ENCODE data around the gene HSP90B1. TPM values are rescaled to one million over a fixed set of nuclear protein-coding genes. Genes with fewer than 3 reads are reported as not detected.

HSP90B1 gene
- total and polyA plus RNA-seq, 9 of the 15 experiments (the other 6 are each of a cell fraction or from before 2014, with no cell fraction given), result 196 to 719 (median 557) TPM

GRCh38 chr12:103969391-103969790 is 39.2 kb downstream of the HSP90B1 start:
- Histone ChIP-seq H3K9me3 (replicated peaks; ENCODE audit: control insufficient read depth, insufficient read depth, low read depth, low read length) (no peaks in the 10 kb centered on the region), H3K36me3 (ENCODE audit: control insufficient read depth, insufficient read depth, low read length) (peaks cover 53% of the 10 kb centered on the region; the same call in 2 of the 3 replicates), H3K9me1 (ENCODE audit: control insufficient read depth, insufficient read depth, low read length) (no peaks in the 10 kb centered on the region), H3K79me2 (ENCODE audit: control insufficient read depth, insufficient read depth, low read length) (peaks cover 100% of the 10 kb centered on the region), H3K9ac (ENCODE audit: insufficient read depth in 1 of 2, low read depth in 2 of 2, low read length in 2 of 2) (no peak overlapping the region), H2AFZ (ENCODE audit: low read depth, low read length) (no peak overlapping the region), H3K4me3 (no peak overlapping the region), H3K4me2 (ENCODE audit: insufficient read depth, low read length) (no peak overlapping the region), H4K20me1 (replicated peaks; ENCODE audit: control insufficient read depth, insufficient read depth, low read length) (no peaks in the 10 kb centered on the region; the same call in 1 of the 2 replicates), H3K27me3 (ENCODE audit: control insufficient read depth in 2 of 2, insufficient read depth in 2 of 2, low read length in 2 of 2) (no peaks in the 10 kb centered on the region), H3K4me1 (replicated peaks in 1 of 2; ENCODE audit: control insufficient read depth in 2 of 2, insufficient read depth in 2 of 2, low read length in 2 of 2) (peaks cover 14 to 23% of the 10 kb centered on the region in 2 experiments; a peak in 4 of 5 replicates), H3K27ac (ENCODE audit: extremely low read depth, low read depth, low read length) (no peak overlapping the region)
- TF ChIP-seq ELK1 (CRISPR knock-in tag; IDR thresholded peaks at IDR 0.05) (no peak), KDM1A (IDR thresholded peaks at IDR 0.05) (peak; percentile 50 to 59; a peak in 3 of 4 replicates)
- intact Hi-C loops (cut with micrococcal nuclease) (no loop called here), in situ Hi-C loops (cut with MboI) (no loop called here)
- BruUV-seq (replicated peaks), result no TSS peak
- ChIA-PET CTCF (ENCODE audit: low intra/inter-chr PET ratio) (no interaction called here), POLR2A (interaction anchor here (0.6 to 1.2 kb wide), 2 partner anchors 10 to 167 kb away, joined by 3 to 4 read pairs; no protein-coding TSS in a partner anchor)
- ATAC-seq (no peak), DNase-seq (ENCODE audit: extremely low read depth in 1 of 4, low spot score in 3 of 4) (no peak), FAIRE-seq (no peak)
- 35% methylated on average over 2 of the region's 2 CpGs for WGBS (ENCODE audit: insufficient coverage, low coverage, missing lambda C conversion rate)

DNA sequence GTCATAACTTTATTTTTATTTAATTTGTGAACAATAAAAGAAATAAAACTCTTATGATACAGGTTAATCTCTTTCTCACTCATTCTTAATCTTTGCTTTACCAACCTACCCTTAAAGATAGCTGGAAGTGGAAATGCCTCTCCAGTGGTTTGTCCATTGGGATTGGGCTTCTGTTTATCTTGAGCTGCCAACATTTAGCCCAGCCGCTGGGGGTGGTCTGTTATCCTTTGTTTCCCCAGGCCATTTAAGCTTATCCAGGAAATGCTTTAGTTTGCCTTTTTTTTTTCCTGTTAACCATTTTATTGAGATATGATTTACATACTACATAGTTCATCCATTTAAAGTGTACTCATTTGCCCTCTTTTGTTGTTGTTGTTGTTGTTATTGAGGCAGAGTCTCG is 43.7 kb downstream of the HSP90B1 start:
- H3K27me3 ChIP-seq (ENCODE audit: control insufficient read depth in 2 of 2, insufficient read depth in 2 of 2, low read length in 2 of 2), result no peaks in the 10 kb centered on the region
- WGBS (ENCODE audit: insufficient coverage, low coverage, missing lambda C conversion rate), result 50% methylated on average over 2 of the region's 2 CpGs
- H3K4me1 ChIP-seq (replicated peaks in 1 of 2; ENCODE audit: control insufficient read depth in 2 of 2, insufficient read depth in 2 of 2, low read length in 2 of 2), result peaks cover 21 to 22% of the 10 kb centered on the region in 2 experiments; a peak in 4 of 5 replicates
- peaks cover 89% of the 10 kb centered on the region for H3K79me2 ChIP-seq (ENCODE audit: control insufficient read depth, insufficient read depth, low read length)
- H3K9me1 ChIP-seq (ENCODE audit: control insufficient read depth, insufficient read depth, low read length), result peaks cover 2% of the 10 kb centered on the region
- H4K20me1 ChIP-seq (replicated peaks; ENCODE audit: control insufficient read depth, insufficient read depth, low read length), result no peaks in the 10 kb centered on the region; the same call in 1 of the 2 replicates
- peak; percentile 17; the same call in 1 of the 3 replicates for ATAC-seq
- H3K4me2 ChIP-seq (ENCODE audit: insufficient read depth, low read length), result no peak overlapping the region
- no TSS peak for BruUV-seq (replicated peaks)
- H3K36me3 ChIP-seq (ENCODE audit: control insufficient read depth, insufficient read depth, low read length), result peaks cover 71% of the 10 kb centered on the region
- no peak overlapping the region for H3K9ac ChIP-seq (ENCODE audit: insufficient read depth in 1 of 2, low read depth in 2 of 2, low read length in 2 of 2)
- CTCF ChIA-PET (ENCODE audit: low intra/inter-chr PET ratio), result no interaction called here
- no peak for FAIRE-seq
- H3K27ac ChIP-seq (ENCODE audit: extremely low read depth, low read depth, low read length), result no peak overlapping the region
- no peak for DNase-seq (ENCODE audit: extremely low read depth in 1 of 4, low spot score in 3 of 4)
- in situ Hi-C loops (cut with MboI) (no loop called here), intact Hi-C loops (cut with micrococcal nuclease) (no loop called here)
- POLR2A ChIA-PET, result interaction anchor here (0.9 to 2.2 kb wide), 4 partner anchors 8 to 23 kb away, joined by 4 to 15 read pairs (median 6); partner anchors contain the start of gene TDG
- H3K4me3 ChIP-seq, result no peak overlapping the region
- H2AFZ ChIP-seq (ENCODE audit: low read depth, low read length), result no peak overlapping the region
- H3K9me3 ChIP-seq (replicated peaks; ENCODE audit: control insufficient read depth, insufficient read depth, low read depth, low read length), result no peaks in the 10 kb centered on the region
- TF ChIP-seq, protein P1, sequence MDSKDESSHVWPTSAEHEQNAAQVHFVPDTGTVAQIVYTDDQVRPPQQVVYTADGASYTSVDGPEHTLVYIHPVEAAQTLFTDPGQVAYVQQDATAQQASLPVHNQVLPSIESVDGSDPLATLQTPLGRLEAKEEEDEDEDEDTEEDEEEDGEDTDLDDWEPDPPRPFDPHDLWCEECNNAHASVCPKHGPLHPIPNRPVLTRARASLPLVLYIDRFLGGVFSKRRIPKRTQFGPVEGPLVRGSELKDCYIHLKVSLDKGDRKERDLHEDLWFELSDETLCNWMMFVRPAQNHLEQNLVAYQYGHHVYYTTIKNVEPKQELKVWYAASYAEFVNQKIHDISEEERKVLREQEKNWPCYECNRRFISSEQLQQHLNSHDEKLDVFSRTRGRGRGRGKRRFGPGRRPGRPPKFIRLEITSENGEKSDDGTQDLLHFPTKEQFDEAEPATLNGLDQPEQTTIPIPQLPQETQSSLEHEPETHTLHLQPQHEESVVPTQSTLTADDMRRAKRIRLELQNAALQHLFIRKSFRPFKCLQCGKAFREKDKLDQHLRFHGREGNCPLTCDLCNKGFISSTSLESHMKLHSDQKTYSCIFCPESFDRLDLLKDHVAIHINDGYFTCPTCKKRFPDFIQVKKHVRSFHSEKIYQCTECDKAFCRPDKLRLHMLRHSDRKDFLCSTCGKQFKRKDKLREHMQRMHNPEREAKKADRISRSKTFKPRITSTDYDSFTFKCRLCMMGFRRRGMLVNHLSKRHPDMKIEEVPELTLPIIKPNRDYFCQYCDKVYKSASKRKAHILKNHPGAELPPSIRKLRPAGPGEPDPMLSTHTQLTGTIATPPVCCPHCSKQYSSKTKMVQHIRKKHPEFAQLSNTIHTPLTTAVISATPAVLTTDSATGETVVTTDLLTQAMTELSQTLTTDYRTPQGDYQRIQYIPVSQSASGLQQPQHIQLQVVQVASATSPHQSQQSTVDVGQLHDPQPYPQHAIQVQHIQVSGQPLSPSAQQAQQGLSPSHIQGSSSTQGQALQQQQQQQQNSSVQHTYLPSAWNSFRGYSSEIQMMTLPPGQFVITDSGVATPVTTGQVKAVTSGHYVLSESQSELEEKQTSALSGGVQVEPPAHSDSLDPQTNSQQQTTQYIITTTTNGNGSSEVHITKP (IDR thresholded peaks at IDR 0.05; ENCODE audit: partially characterized antibody), result peak; percentile 23
- TF ChIP-seq, protein P2, sequence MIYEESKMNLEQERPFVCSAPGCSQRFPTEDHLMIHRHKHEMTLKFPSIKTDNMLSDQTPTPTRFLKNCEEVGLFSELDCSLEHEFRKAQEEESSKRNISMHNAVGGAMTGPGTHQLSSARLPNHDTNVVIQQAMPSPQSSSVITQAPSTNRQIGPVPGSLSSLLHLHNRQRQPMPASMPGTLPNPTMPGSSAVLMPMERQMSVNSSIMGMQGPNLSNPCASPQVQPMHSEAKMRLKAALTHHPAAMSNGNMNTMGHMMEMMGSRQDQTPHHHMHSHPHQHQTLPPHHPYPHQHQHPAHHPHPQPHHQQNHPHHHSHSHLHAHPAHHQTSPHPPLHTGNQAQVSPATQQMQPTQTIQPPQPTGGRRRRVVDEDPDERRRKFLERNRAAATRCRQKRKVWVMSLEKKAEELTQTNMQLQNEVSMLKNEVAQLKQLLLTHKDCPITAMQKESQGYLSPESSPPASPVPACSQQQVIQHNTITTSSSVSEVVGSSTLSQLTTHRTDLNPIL (CRISPR knock-in tag; IDR thresholded peaks at IDR 0.05), result no peak
- no peak for TF ChIP-seq GATAD2B (IDR thresholded peaks at IDR 0.05; ENCODE audit: borderline replicate concordance)

Data from K562 (cell line).